Fibroblast of peridontal ligament (primary cell): ENCODE data around the gene KCNN3.
A peak's percentile ranks its signal among the peaks of the same experiment; 100 is the strongest.

ENCODE experiments used
- DNase-seq: peaks from one replicate; pipeline ENCODE4 v3.0.0-alpha.2; 2010; ENCODE audit errors: extremely low read depth

KCNN3 gene

DNA sequence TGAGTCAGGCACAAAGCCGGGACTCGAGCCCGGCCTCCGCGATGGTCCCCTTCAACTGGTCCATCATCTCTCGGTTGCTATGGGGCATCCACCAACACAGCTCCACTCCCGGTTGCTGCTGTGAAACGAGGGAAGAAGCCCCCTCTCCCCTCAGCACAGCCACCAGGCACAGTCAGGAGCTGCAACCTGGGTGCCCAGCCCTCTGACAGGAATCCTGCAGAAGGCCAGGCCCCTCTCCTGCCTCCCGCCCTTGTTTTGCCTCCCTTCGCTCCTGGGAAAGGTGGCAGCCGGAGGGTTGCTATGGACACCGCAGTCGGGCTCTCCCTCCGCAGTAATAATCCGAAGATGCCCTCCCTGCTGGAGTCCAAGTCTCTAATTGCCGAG is 8.9 kb upstream of the KCNN3 start:
- DNase-seq = no peak

DNA sequence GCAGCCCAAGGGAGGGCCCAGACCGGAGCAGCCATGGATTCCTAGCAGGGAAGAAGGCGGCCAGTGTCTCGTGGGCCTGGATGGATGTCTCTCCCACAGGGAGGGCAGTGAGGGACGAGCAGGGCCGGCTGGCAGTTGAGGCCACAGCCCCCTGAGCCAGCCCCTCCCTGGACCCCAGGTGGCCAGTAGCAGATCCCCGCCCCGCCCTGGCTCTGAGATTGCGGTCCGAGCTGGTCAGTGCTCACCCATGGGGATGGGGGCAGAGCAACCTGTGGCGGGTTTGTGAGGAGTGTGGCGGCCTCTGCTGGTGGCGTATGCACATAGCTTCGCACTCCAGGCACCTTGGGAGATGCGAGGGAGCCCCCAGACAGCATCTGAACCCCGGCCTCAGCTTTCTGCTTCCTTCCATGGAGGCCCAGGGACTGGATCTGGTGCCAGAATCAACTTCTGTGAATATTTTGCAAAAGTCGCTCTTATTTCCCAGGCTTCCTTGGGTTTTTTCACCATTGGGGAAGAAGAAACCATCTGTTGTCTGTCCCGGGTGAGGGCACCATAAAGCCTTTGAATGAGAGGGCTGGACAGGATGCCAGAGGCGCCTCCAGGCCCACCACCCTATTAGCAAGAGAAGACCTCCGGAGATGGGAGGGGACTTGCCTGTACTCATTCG is 8.4 kb upstream of the KCNN3 start:
- DNase-seq = peak; percentile 57

DNA sequence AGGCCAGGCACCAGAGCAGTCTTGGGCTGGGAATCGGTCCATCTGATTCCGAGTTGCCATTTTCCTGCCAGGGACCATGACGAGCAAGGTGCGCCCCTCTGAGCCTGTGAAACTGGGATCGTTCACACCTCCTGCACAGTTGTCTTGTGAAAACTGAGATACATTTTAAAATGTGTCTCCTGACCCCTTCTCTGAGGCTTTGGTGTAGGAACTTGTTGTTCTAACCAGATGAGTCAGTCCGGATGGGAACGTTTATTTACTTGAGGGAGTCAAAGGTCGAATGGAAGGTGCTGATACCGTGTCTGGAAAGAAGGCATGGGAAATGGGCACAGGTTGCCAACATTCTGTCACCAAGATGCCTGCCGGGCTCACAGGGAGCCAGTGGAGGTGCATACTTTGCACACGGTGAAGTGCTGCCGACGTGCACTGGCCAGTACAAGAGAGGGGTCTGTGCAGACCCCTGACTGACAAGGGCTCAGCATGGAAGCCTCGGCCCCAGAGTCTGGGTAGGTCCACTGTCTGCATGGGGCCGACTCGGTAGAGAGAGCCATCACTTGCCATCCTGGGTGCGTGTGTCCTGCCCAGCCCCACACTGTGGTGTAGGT is 7.4 kb upstream of the KCNN3 start:
- no peak for DNase-seq

DNA sequence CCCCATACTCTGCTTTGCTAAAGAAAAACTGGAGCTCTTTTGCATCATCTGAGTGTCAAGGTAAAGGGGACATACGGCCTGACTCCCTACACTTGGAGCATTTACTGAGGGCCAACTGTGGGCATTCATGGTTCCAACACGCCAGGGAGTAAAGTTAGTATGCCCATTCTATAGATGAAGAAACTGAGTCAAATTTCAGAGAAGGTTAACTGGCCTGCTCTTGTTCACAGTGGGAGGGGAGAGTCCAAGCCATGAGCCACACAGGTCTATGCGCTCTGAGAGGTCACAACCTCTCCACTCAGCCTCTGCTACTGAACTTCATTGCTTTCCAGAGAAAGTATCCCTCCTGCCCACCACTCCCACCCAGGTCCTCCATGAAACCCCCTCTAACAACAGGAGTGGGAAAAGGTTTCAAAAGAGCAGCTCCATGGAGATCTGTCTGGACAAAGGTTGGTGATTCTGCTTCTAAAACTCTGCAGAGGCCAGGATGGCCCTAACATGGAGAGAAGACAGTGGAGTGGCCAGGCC is 6.8 kb upstream of the KCNN3 start:
- DNase-seq = no peak

DNA sequence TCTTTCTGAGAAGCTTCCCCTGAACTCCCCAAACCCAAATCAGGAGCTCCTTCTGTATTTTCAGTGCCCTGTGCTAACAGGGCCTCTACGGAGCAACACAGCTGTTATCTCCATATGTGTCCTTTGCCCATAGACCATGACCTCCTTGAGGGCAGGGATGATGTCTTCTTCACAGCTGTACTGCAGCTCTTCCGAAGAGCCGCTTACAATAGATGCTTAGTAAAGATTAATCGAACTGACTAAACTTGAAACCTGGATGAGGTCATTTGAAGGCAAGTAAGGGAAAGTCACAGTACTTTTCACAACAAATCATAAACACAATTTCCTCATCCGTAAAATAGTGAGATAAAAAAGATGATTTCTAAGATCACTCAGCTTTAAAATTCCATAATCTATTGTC is 4.4 kb upstream of the KCNN3 start:
- DNase-seq = no peak

DNA sequence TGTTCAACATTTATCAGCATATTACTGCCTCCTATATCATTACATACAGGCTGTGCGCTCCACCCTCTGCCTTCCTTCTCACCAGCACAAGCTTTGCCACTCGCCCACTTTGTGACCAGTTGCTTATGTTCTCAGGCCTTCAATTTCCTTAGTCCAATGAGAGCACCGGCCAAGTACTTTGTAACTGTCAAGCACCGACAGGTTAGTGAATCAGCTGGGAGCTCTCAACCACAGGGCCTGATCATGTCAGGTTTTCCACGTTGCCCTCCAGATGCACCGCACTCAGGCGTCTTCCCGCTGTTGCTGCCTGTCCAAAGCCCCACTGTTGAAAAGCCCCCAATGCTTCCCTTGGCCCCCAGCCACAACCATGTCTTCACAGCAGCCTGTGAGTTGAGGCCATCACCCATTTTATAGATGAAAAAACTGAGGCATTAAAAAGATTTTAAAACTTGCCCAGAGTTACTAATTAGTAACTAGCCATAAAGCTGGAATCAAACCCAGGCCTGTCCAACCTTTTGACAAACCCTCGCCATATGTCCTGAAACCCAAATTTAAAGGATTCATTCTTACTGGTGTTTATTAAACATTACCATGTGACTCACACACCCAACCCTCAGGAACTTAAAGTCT is 3.4 kb upstream of the KCNN3 start:
- DNase-seq = no peak

DNA sequence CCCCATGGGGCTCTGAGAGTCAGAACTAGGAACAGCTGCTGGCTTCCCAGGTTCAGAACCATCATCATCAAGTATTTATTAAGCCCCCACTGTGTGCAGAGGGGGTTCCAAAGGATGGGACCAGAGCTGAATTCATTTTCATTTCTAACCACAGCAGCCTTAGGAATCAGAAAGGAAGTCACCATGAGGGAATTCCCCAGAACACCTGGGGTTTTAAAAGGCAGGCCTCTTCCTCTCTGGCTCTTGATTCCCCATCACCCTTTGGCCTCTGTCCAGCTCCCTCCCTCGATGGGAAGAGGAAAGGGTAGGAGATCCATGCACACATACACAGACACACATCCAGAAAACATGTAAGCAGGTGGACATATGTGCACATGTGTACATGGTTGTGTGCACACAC is 1.3 kb upstream of the KCNN3 start:
- no peak for DNase-seq

DNA sequence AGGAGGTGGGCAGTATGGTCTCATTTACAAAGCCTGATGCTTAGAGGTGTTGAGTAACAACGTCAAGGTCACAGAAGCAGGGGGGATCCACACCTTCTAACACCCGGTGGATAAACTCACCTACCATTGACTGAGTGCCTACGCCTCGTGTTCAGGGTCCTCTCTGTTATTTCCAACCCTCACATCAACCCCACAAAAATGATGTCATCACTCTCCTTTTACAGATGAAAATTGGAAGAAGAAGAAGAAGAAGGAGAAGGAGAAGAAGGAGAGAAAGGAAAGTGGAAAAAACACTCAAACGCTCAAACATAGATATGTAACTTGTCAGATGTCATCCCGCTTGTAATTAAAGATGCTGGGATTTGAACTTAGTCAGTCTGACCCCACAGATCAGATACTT is 653 bp upstream of the KCNN3 start:
- no peak for DNase-seq

DNA sequence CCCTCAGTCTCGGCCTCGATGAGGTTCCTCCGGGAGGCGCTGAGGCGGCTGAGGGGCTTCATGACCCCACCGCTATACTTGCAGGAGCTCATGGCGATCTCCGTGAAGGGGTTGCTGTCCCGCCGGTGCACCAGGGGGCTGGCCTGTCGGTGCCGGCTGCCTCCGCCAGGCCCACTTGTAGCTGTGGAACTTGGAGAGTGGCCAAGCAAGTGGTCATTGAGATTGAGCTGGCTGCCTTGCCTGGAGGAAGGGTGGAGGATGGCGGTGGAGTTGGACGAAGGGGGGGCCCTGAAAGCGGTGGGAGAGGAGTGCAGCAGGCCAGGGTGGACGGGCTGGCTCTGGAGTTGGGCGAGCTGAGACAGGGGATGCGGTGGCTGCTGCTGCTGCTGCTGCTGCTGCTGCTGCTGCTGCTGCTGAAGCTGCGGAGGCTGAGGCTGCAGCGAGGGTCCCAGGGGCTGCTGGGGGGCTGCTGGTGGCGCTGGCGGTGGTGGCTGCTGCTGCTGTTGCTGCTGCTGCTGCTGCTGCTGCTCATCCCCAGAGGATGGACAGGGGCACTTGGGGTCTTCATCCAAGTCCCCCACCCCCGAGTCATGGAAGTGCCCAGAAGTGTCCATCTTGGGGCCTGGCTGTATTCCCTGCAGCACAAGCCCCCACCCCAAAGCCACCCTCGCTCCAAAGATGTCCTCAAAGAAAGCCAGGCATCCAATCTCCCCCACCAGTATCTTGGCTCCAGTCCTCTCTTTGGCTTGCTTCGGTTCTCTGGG is 548 bp downstream of the KCNN3 start:
- peak; percentile 27 for DNase-seq

DNA sequence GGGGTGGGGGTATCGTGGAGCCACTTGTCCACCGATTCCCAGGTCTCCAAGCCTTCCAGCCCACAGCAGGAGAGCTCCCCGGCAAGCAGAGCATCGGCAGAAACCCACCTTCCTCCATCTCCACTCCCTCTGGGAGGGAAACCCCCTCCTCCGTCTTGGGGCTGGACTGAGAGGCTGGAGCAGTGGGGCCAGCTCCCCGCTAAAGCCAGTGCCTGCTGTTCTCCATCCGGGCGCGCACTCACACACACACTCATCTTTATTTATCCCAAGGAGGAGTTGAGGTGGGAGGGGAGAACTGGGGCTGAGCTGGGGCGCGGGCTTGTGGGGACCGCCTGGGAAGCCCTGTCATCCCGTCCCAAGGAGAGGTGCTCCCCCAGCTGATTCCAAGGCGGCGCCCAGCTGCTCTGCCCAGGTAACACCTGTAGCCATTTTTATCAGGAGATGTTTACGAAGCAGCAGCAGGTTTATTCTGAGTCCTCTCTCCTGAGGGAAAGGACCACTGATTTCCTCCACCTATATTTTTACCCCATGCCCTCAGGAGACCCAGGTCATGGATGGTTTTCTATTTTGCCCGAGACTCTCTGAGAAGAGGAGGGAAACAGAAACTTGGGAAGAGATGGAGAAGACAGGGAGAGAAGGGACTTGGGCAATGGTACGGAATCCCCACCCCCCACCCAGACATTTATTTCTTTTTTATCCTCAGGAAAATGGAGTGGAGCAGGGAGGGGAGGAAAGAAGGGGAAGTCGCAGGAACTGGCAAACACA is 2.1 kb downstream of the KCNN3 start:
- DNase-seq = no peak

DNA sequence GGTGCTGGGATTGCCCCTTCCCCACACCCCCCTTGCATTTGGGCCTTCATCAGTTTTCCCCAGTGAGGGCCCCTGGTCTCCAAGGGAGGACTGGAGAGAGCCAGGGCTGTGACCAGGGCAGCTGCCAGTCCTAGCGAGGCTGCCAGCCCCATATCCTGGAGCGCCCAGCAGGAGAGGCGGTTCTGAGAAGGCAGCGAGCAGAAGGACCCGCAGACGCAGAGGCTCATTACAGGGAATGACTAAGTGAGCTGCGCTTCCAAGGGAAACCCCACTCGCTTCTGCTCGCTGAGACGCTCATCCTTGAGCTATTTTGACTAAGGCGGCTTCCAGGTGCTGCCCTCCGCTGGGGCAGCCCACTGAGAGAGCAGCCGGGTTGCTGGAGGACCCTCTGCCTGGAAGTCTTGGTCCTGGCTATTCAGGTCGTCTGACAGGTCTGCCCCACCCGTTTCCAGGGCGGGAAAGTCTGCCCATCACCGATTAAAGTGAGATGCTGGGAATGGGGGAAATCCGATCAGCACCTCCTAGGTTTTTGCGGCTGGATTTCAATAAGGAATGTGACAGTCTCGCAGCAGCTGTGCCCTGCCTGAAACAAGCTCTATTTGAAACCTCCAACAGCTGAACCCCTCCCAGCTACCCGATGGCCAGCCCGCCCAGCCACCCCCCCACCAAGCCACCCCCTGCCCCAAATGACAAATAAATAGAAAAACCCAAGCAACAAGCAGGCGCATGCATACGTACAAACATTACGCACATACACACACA is 2.8 kb downstream of the KCNN3 start:
- peak; percentile 46 for DNase-seq

DNA sequence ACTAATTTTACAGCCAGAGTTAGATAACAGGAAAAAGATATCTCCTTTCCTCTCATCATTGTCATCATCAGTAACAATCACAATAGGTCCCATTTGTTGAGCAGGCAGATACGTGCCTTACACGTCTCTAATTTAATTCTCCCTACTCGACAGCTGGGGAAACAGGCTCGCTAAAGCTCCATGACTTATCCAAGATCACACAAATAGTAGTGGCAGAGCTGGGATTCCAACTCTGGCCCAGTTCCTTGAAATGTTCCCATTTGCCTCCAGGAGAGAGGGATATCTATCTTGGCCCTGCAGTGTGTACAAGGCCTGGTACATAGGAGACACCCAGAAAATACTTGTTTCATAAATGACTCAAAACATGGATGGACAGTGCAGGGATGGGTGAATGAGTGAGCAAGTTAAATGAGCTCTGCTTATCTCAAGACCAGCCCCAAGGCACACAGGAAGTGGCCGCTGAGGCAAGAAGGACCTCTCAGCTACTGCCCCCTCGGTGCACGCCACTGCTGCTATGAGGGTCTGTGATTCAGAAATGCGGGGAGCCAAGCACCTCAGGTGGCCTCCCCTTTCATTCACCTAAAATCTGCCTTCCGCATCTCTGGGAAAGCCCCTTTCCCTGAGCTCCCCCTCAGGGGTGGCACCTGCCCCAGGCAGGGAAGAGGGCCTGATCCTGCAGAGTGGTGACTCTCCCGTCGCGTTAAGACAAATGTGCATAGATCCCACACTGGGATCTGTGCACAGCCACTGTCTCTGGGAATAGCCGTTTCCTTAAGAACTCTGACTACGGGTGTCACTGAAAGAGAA is 3.6 kb downstream of the KCNN3 start:
- no peak for DNase-seq

DNA sequence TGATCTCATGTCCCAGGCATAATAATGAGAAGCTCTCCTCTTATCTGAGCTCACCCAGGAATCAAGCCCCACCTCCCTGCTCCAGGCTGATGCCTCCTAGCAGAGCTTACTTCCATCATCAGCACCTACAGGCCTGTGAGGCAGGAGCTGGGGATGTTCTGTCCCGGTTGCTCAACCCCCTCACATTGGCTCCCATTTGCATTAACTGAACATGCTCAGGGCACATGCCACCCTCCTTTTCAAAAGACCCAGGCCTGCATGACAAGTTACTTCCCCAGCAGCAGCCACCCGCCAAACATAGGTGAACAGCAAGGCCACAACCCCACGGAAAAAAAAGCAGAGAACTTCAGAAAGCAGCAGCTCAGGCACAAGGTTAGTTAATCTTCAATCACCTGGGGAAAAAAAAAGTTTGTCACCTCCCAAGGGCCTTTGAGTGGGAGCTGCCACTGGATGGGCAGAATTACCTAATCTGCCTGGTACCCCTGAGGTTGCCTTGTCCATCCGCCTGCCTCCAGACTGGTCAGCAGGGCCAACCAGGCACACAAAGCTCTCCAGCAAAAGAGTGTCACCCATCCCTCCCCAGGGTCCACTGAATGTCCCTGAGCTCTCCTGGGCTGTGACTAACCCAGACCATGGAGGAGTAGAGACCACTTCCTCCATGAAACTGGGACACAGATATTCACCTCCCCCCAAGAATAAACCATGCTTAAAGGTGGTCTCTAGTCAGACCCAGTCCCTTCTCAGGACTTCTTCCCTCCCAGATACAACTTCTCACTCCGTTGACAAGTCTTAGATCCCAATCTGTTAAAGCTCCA is 4.4 kb downstream of the KCNN3 start:
- no peak for DNase-seq

DNA sequence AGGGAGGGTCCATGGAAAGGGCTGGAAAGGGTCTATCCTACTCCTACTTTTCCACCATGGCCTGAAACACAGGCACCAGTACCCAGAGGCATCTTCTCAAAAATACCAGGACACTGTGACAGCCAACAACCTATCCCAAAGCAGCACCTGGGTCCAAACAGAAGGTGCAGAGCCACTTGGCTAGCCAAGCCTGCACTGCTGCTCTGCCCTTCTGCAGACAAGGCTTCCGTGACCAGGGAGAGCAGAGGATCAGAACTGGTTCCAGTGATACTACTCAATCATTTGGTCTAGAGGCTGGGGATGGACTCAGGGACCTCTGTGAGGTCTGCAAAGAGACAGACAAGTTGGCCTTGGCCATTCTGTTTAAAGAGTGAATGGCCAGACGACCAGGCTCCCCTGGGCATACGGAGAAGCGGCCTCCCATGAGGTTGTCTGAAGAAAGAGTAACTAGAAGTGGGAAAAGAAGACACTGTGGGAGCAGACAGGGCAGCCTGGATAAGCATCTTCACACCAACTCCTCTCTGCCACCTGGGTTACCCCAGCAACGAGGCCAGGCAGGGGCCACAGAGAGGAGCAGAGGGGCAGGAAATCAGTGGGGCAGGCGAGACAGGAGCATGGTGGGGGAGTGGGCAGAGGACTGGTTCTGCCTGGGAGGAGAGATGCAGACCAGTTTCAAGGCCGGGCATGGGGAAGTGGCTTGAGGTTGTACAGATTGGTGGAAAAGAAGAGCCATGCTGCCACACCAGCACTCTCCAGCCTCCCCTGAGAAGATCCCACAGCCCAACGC is 5.7 kb downstream of the KCNN3 start:
- no peak for DNase-seq

DNA sequence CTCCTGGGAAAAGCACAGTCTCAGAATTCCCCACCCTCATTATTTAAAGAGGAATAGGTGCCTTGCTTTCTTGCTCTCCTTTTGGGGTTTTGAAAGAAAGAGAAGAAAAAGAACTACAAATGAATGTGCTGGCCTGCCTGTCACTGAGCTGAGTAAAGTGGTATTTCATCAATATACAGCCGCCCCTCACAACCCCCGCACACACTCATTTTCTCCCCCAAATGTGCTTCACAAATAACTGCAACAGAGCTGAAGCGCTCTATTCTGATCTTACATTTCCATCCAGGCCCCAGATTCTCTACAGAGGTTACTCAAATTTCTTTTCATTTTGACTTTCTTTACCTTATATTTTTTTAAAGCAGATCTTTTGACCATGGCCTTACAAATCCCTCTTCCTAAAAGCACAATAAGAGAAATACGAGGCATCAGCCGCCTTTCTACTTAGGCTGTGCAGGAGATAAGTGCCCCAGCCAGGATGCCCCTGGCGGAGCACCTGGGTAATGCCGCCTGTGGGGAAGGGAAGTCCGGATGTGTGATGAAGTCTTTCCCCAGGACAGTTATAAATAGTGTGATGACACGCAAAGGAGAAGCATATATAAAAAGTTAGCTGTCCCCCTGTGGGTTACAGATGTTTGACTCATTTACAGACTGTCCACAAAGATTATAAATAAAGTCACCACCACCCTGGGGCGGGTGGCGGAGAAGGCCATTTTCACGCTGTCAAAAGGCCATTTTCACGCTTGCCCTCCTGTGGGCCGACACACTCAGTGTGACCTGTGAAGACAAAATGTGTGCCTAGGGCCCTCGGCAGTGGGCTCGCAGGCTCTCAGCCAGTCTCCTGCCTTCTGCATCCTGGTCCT is 6.5 kb downstream of the KCNN3 start:
- no peak for DNase-seq

DNA sequence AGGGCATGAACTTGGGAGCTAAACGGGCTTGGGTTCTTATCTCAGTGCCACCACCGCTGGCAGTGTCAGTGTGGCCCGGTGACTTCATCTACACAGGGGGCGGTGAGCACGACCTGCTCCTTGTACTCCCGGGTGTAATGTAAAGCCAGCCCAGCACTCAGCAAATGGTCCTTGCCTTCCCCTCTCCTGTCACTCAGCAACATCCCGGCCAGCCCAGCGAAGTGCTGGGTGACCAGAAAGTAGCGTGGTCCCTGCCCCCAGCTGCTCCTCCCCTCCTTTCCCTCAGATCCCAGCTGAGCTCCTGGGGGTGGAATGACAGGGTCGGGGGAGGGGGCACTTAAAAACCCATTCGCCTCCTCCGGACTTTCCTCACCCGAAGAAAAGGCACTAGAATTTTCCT is 7.2 kb downstream of the KCNN3 start:
- DNase-seq = no peak

DNA sequence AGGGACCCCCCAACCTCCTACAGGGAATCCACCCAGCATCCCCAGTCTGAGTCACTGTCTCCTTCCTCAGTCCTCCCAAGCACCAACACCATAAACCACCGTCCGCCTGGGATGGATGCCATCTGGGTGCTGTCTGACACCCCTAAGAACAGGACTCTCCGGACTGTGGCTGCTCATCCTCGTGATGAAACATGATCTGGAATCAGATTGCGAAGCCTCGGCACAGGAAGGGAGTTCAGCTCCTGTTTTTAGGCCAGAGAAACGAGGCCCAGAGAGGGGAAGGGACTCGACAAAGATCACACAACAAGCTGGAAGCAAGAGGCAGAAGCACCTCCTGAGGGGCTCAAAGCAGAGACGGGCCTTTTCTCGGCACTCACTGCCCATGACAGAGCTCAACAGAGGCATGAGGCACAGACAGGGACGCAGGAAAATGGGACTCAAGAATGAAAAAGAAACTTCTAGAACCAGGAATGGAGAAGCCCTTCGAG is 8.4 kb downstream of the KCNN3 start:
- peak; percentile 8 for DNase-seq
